Common myeloid progenitor, CD34-positive (primary cell): ENCODE measurements around the gene CFAP61.

Experiments used
- CTCF ChIA-PET: fragments of 350-600 bp; sonication (Branson Sonifier 250); formaldehyde crosslinking; loops from one replicate; lab custom pipeline; 2021; ENCODE audit warnings: antibody characterized with exemption; lab: Charles Lee
- POLR2A ChIA-PET: fragments of 350-600 bp; sonication (Branson Sonifier 250); formaldehyde crosslinking; loops from one replicate; lab custom pipeline; 2021; ENCODE audit warnings: antibody characterized with exemption; lab: Charles Lee
- DNase-seq, 3 donors: peaks; one replicate each; pipeline versions ENCODE4 v3.0.0 to v3.0.0-alpha.2; 2013
- H3K27ac ChIP-seq, 2 experiments: 1 replicate in 1 of 2; 2 replicates in 1 of 2; pipeline ENCODE4 v1.7.0; 2013; ENCODE audit warnings: inconsistent platforms in 2 of 2, low read length in 2 of 2, mild to moderate bottlenecking in 2 of 2, low read depth in 1 of 2, moderate library complexity in 1 of 2; ENCODE audit not compliant: severe bottlenecking in 2 of 2, insufficient read depth in 1 of 2, poor library complexity in 1 of 2
- H3K27me3 ChIP-seq, 5 experiments: replicated peaks in 2 of 5; 1 replicate in 3 of 5; 2 replicates in 2 of 5; pipeline versions ENCODE4 v1.6.1 to v1.7.0; 2013; ENCODE audit warnings: low read length in 4 of 5, mild to moderate bottlenecking in 2 of 5, moderate library complexity in 2 of 5, inconsistent platforms in 1 of 5; ENCODE audit not compliant: insufficient read depth in 5 of 5, control insufficient read depth in 4 of 5
- H3K36me3 ChIP-seq, 4 experiments: 1 replicate in 2 of 4; 2 replicates in 2 of 4; pipeline versions ENCODE4 v1.6.1 to v1.7.0; 2013; ENCODE audit warnings: low read length in 3 of 4, control low read depth in 1 of 4, mild to moderate bottlenecking in 1 of 4; ENCODE audit not compliant: control insufficient read depth in 4 of 4, insufficient read depth in 4 of 4
- H3K4me1 ChIP-seq, 4 experiments: 1 replicate in 3 of 4; 2 replicates in 1 of 4; pipeline versions ENCODE4 v1.6.1 to v1.7.1; 2013; ENCODE audit warnings: low read length in 3 of 4, mild to moderate bottlenecking in 3 of 4, control low read depth in 1 of 4, inconsistent platforms in 1 of 4, moderate library complexity in 1 of 4; ENCODE audit not compliant: control insufficient read depth in 4 of 4, insufficient read depth in 4 of 4; ENCODE audit errors: control extremely low read depth in 1 of 4
- H3K4me3 ChIP-seq, 7 experiments: 1 replicate in 4 of 7; 2 replicates in 3 of 7; pipeline versions ENCODE4 v1.5.1 to v1.7.0; 2013; ENCODE audit warnings: mild to moderate bottlenecking in 7 of 7, low read length in 6 of 7, moderate library complexity in 6 of 7, inconsistent platforms in 2 of 7, low read depth in 2 of 7, control low read depth in 1 of 7; ENCODE audit not compliant: insufficient read depth in 4 of 7, control insufficient read depth in 1 of 7; ENCODE audit errors: extremely low read depth in 1 of 7
- H3K9me3 ChIP-seq, 5 experiments: 1 replicate in 4 of 5; 2 replicates in 1 of 5; pipeline versions ENCODE4 v1.6.1 to v1.7.1; 2013; ENCODE audit warnings: low read length in 4 of 5, mild to moderate bottlenecking in 2 of 5, inconsistent platforms in 1 of 5, low read depth in 1 of 5, moderate library complexity in 1 of 5; ENCODE audit not compliant: control insufficient read depth in 4 of 5, insufficient read depth in 2 of 5; ENCODE audit errors: control extremely low read depth in 1 of 5
- WGBS: methylation state at CpG from one replicate; pipeline ENCODE4 v1.1.5; 2013; ENCODE audit not compliant: insufficient coverage; 5-methylcytosine and 5-hydroxymethylcytosine counted together

The CFAP61 gene

DNA sequence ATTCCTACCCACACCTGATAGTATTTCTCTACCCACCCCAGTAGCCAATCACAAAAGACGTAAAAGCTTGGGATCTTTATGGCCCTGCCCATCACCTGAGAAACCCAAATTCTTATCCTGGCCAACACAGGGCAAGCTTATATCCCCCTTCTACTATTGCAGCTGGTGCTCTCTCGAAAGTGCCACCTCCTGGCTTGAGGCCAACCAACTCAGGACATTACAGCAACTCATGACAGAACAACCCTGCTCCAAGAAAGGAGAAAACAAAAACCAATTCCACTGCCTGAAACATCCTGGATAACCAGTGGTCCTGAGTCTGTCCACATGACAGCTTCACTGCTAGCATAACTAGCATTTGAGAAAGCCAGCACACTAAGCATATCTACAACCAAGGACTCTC lies 97.9 kb downstream of the CFAP61 start:
- WGBS: 90% methylated on average over 2 of the region's 2 CpGs
- POLR2A ChIA-PET: no interaction called here
- CTCF ChIA-PET: no interaction called here

DNA sequence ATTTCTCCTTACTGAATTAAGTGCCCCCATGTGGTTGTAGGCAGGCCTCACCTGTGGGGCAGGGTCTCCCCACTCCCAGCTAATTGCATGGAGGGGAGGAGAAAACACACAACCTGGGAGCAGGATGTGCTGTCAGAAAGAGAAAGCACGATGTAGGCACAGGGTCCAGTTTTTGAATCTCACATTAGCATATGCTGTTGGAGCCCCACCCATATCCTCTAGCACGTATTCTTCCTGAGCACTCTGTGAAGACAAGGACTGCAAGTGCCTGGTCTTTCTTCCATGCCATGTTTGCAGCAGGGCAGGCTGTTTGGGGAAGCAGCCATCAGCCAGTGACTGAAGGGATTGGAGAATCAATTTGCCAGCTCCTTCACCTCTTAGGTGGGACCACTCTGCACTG lies 108.2 kb downstream of the CFAP61 start:
- no peak for DNase-seq
- Histone ChIP-seq H3K27me3 (no peaks in the 10 kb centered on the region), H3K27ac (no peak overlapping the region), H3K4me3 (no peak overlapping the region), H3K9me3 (no peaks in the 10 kb centered on the region), H3K36me3 (no peaks in the 10 kb centered on the region), H3K4me1 (peaks cover 0 to 2% (median 0%) of the 10 kb centered on the region in 4 experiments)
- 0% methylated on average over 1 of the region's 2 CpGs for WGBS
- POLR2A ChIA-PET: no interaction called here
- CTCF ChIA-PET: no interaction called here

More for the DNA sequence above, 97.9 kb downstream of the CFAP61 start:
- peaks cover 0 to 2% (median 0%) of the 10 kb centered on the region in 5 experiments for H3K27me3 ChIP-seq
- H3K36me3 ChIP-seq: no peaks in the 10 kb centered on the region
- no peak overlapping the region for H3K4me3 ChIP-seq
- DNase-seq: no peak
- H3K4me1 ChIP-seq: no peaks in the 10 kb centered on the region
- H3K27ac ChIP-seq: no peak overlapping the region
- peaks cover 0 to 26% (median 5%) of the 10 kb centered on the region in 5 experiments for H3K9me3 ChIP-seq

DNA sequence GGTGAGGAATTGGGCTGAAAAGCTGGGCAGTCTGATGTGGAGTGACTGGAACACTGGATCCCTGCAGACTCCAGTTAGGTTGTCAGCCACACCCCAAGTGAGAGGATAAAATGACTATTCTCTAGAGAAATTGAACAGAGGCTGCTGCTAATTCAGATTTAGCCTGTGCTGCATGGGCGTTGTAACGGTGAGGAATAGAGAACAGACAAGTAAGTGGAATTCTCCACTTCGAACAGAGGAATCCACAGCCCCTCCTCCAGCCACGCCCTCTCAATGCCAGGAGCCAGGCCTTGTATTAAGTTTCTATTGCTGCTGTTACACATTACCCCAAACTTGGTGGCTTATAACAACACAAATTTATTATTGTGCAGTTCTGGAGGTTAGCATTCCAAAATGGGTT lies 109.3 kb downstream of the CFAP61 start:
- CTCF ChIA-PET: no interaction called here
- Histone ChIP-seq H3K4me3 (no peak overlapping the region), H3K27me3 (no peaks in the 10 kb centered on the region), H3K36me3 (no peaks in the 10 kb centered on the region), H3K27ac (no peak overlapping the region), H3K4me1 (peaks cover 0 to 2% (median 0%) of the 10 kb centered on the region in 4 experiments), H3K9me3 (no peaks in the 10 kb centered on the region)
- POLR2A ChIA-PET: no interaction called here
- no peak for DNase-seq
- 100% methylated on average over 4 of the region's 4 CpGs for WGBS

DNA sequence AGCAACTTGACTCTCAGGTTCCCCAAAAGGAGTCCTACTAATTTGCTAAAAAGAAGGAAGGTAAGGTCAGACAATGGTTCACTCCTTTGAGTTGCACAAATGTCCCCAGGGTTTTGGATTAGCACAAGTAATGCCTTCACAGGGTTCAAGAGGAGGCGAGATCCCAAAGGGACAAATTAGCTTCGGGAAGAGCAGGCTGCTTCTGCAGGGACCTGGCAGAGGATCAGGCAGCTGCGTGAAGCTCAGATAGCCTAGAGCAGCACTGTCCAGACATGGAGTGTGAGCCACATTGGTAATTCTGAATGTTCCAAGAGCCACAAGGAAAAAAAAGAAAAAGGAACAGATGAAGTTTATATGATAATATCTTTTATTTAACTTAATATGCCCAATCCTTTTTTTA lies 115.4 kb downstream of the CFAP61 start:
- Histone ChIP-seq H3K4me1 (no peaks in the 10 kb centered on the region), H3K36me3 (no peaks in the 10 kb centered on the region), H3K9me3 (peaks cover 0 to 3% (median 0%) of the 10 kb centered on the region in 5 experiments), H3K4me3 (no peak overlapping the region), H3K27ac (no peak overlapping the region), H3K27me3 (no peaks in the 10 kb centered on the region)
- 100% methylated on average over 3 of the region's 3 CpGs for WGBS
- POLR2A ChIA-PET: no interaction called here
- CTCF ChIA-PET: no interaction called here
- DNase-seq: no peak

DNA sequence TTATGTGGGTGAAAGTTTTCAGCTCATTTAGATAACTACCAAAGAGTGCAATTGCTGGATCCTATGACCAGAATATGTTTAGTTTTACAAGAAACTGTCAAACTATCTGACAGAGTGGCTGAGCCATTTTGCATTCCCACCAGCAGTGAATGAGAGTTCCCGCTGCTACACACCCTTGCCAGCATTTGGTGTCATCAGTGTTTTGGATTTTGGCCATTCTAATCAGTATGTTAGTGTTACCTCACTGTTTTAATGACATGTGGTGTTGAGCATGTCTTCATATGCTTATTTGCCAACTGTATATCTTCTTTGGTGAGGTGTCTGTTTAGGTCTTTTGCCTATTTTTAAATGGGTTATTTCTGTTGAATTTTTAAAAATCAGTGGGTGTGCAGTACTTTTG lies 120.9 kb downstream of the CFAP61 start:
- H3K4me3 ChIP-seq: no peak overlapping the region
- CTCF ChIA-PET: no interaction called here
- H3K27ac ChIP-seq: no peak overlapping the region
- no peaks in the 10 kb centered on the region for H3K4me1 ChIP-seq
- H3K27me3 ChIP-seq: no peaks in the 10 kb centered on the region
- H3K9me3 ChIP-seq: peaks cover 0 to 3% (median 0%) of the 10 kb centered on the region in 5 experiments
- POLR2A ChIA-PET: no interaction called here
- no peak for DNase-seq
- no CpG with 5 or more reads among the region's 1 CpG for WGBS
- H3K36me3 ChIP-seq: no peaks in the 10 kb centered on the region

DNA sequence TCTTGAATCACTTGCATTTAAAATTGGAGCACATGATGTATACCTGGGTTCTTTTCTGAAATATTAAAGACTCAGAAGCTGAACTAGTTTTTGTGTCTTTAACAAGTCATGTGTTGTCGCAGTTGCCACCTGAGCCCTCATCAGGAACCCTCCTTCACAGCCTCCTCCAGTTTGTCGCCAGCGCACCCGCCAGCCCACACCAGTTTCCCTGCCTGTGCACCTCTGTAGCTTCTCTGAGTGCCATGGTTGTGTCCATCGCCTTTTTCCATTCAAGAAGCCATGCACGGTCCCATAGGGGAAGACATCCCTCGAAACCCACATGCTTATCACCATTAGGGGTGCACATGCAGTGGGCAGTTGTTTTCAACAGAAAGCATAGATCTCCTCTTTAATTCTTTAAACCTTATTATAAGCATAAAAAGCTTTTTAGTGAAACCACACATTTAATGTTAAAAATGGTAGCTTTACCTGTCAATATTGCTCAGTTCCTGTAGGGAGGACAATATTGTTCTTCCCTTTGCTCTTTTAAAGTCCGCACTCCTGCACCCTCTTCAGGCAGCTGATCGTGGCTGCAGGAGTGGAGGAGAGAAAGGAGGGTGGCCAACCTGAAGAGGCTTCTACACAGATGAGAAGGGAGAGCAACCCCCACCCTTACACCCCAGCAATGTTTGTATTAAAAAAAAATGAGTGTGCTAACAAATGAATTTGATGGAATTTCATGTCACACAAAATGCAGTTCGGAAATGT lies 121.9 kb downstream of the CFAP61 start:
- 98% methylated on average over 5 of the region's 10 CpGs for WGBS
- POLR2A ChIA-PET: no interaction called here
- no peak overlapping the region for H3K27ac ChIP-seq
- no peak for DNase-seq
- CTCF ChIA-PET: no interaction called here
- peaks cover 0 to 3% (median 0%) of the 10 kb centered on the region in 5 experiments for H3K9me3 ChIP-seq
- no peak overlapping the region for H3K4me3 ChIP-seq
- no peaks in the 10 kb centered on the region for H3K4me1 ChIP-seq
- no peaks in the 10 kb centered on the region for H3K27me3 ChIP-seq
- no peaks in the 10 kb centered on the region for H3K36me3 ChIP-seq

DNA sequence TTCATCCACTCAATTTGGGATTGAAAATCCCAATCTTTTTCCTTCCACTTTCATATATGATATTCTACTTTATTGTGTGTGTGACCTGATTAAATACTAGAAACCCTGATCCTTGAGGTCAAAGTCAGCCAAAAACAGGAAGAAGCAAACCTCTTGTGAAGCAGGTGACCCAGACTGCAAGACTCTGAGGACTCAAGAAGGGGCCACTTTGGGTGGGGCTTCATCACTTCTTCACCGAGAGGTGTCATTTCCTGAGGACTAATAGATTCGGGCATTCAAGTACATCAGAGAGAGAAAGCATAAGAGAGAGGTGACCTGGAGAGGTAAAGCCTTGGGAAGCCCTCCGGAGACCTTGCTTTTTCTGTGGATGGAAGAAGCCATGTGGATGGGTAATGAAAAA lies 129.0 kb downstream of the CFAP61 start:
- POLR2A ChIA-PET: no interaction called here
- no peaks in the 10 kb centered on the region for H3K4me1 ChIP-seq
- 81% methylated on average over 3 of the region's 3 CpGs for WGBS
- H3K27me3 ChIP-seq: peaks cover 0 to 1% (median 0%) of the 10 kb centered on the region in 5 experiments
- no peak overlapping the region for H3K27ac ChIP-seq
- H3K9me3 ChIP-seq: no peaks in the 10 kb centered on the region
- CTCF ChIA-PET: no interaction called here
- DNase-seq: no peak
- H3K4me3 ChIP-seq: no peak overlapping the region
- H3K36me3 ChIP-seq: no peaks in the 10 kb centered on the region
